Activated naive CD8-positive, alpha-beta T cell treated with anti-CD3 and anti-CD28 coated beads, Interleukin-2, amount 10 ng/mL, durations not matched to agents 7 days and 5 days (primary cell): ENCODE measurements around the gene ARHGEF10L. TPM values are rescaled to one million over a fixed set of nuclear protein-coding genes. Genes with fewer than 3 reads are reported as not detected.

Experiments
- ATAC-seq: fragments of 150-1000 bp; cut with Tn5 transposase; one replicate; pipeline ENCODE4 v1.10.0; 2021; ENCODE audit warnings: low read depth, moderate library complexity
- POLR2A ChIA-PET: fragments of 350-600 bp; sonication (Branson Sonifier 250); formaldehyde crosslinking; loops from one replicate; lab custom pipeline; 2021; ENCODE audit warnings: antibody characterized with exemption; lab: Charles Lee
- DNase-seq: peaks from one replicate; pipeline ENCODE4 v3.0.0; 2021
- H3K27ac Mint-ChIP-seq: one replicate; pipeline ENCODE4 v1.8.0; 2022; ENCODE audit warnings: mild to moderate bottlenecking, mixed read lengths
- H3K27me3 Mint-ChIP-seq: one replicate; pipeline ENCODE4 v1.8.0; 2022; ENCODE audit warnings: mild to moderate bottlenecking, moderate library complexity, mixed read lengths
- H3K36me3 Mint-ChIP-seq: one replicate; pipeline ENCODE4 v1.8.0; 2021; ENCODE audit warnings: mild to moderate bottlenecking, mixed read lengths
- H3K4me1 Mint-ChIP-seq: one replicate; pipeline ENCODE4 v1.8.0; 2021; ENCODE audit warnings: mixed read lengths
- H3K4me3 Mint-ChIP-seq: one replicate; pipeline ENCODE4 v1.8.0; 2022; ENCODE audit warnings: mild to moderate bottlenecking, moderate library complexity, mixed read lengths
- H3K9me3 Mint-ChIP-seq: one replicate; pipeline ENCODE4 v1.8.0; 2021; ENCODE audit warnings: mixed read lengths
- total RNA-seq, 2 experiments: library from RNA; stranded (reverse); gene quantifications; one replicate each; pipeline ENCODE4 v1.2.3, GENCODE V29; 2021

Gene ARHGEF10L
- total RNA-seq, 2 experiments from 2014 or later: 0.39 to 0.48 TPM

DNA sequence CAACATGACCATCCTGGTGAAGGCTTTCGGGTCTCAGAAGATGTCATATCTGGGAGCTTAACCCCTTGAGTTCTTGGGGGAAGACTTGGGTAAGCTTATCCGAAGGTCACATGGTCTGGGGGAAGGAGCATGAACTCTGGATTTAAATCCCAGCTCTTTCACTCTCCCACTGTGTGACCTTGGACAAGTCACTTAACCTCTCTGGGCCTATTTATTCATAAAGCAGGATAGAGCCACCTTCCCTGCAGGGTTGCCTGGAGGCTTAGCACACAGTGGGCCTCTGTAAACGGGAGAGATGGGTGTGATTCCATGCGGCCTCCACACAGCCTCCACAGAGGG lies 8.2 kb upstream of the ARHGEF10L start:
- POLR2A ChIA-PET: no interaction called here
- Mint-ChIP-seq H3K27ac (no peak overlapping the region), H3K4me1 (no peaks in the 10 kb centered on the region), H3K4me3 (no peak overlapping the region), H3K9me3 (no peaks in the 10 kb centered on the region), H3K36me3 (no peaks in the 10 kb centered on the region), H3K27me3 (peaks cover 3% of the 10 kb centered on the region)
- DNase-seq (no peak), ATAC-seq (no peak)

DNA sequence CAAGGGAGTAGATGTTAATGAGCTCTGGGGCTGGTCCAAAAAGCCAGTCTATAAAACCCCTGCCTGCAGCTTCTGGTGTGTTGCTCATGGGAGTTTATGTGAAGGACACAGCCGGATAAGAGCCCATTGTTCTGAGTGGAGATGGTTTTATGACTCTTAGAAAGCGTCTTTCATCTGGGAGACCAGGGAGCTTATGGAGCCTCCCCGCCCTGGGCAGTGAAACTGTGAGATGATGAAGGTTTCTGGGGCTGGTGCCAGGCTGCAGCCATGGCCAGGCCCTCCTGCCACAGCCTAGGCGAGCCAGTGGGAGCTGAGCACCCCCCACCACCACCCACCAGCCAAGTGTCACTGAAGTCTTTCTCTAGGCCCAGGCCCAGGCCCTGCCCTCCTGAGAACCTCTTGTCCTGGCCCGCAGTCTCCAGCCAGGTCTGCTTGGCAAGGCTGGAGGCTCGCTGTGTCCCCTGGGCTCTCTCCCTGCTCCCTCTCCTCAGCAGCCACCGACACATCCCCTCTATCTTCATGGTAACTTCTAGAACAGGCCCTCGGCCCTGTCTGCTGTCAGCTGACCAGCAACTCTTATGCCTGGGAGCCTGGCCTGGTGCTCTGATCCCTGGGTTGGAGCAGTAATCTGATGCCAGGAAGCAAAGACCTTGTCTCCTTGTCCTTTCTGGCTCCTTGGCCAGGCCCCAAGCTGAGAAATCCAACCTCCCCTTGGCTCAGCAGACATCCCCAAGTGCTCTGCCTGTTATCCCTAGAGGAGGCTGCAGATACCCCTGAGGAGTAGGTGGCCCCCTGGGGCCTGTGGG lies 7.6 kb upstream of the ARHGEF10L start:
- Mint-ChIP-seq H3K27ac (no peak overlapping the region), H3K4me1 (no peaks in the 10 kb centered on the region), H3K4me3 (no peak overlapping the region), H3K9me3 (no peaks in the 10 kb centered on the region), H3K27me3 (peaks cover 3% of the 10 kb centered on the region), H3K36me3 (no peaks in the 10 kb centered on the region)
- ATAC-seq (no peak), DNase-seq (no peak)
- POLR2A ChIA-PET: no interaction called here

GRCh38 chr1:17533201-17533600 lies 6.3 kb upstream of the ARHGEF10L start:
- peaks cover 12% of the 10 kb centered on the region for H3K27me3 Mint-ChIP-seq
- DNase-seq (no peak), ATAC-seq (no peak)
- no peaks in the 10 kb centered on the region for H3K36me3 Mint-ChIP-seq
- H3K4me1 Mint-ChIP-seq: no peaks in the 10 kb centered on the region
- H3K9me3 Mint-ChIP-seq: no peaks in the 10 kb centered on the region
- no peak overlapping the region for H3K27ac Mint-ChIP-seq
- POLR2A ChIA-PET: no interaction called here
- no peak overlapping the region for H3K4me3 Mint-ChIP-seq

- H3K9me3 Mint-ChIP-seq: no peaks in the 10 kb centered on the region
- peaks cover 3% of the 10 kb centered on the region for H3K4me1 Mint-ChIP-seq
- no peak overlapping the region for H3K27ac Mint-ChIP-seq
- no peak for DNase-seq
- no peaks in the 10 kb centered on the region for H3K36me3 Mint-ChIP-seq
- H3K4me3 Mint-ChIP-seq: no peak overlapping the region
- H3K27me3 Mint-ChIP-seq: peaks cover 24% of the 10 kb centered on the region
- POLR2A ChIA-PET: no interaction called here
- no peak for ATAC-seq
Observed at GRCh38 chr1:17535300-17535936, 4.1 kb upstream of the ARHGEF10L start.

DNA sequence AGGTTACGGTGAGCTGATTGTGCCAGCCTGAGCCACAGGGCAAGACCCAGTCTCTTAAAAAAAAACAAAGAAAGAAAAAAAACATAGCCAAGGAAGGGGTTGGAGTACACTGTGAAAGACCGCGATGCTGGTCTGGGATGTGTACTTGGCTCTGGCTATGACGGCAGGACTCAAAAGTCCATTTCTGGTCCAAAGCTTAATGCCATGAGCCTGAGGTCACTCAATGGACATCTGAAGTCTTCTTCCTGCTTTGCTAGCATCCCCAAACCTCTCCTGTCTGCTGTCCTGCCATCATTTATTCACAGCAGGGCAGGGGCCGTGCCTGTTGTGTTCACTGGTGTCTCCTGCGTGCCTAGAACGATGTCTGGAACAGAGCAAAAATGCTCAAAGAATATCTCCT lies 1.5 kb upstream of the ARHGEF10L start:
- Mint-ChIP-seq H3K4me1 (peaks cover 8% of the 10 kb centered on the region), H3K36me3 (no peaks in the 10 kb centered on the region), H3K9me3 (no peaks in the 10 kb centered on the region), H3K27me3 (peaks cover 43% of the 10 kb centered on the region), H3K4me3 (no peak overlapping the region), H3K27ac (no peak overlapping the region)
- POLR2A ChIA-PET: no interaction called here
- no peak for ATAC-seq
- DNase-seq: no peak

DNA sequence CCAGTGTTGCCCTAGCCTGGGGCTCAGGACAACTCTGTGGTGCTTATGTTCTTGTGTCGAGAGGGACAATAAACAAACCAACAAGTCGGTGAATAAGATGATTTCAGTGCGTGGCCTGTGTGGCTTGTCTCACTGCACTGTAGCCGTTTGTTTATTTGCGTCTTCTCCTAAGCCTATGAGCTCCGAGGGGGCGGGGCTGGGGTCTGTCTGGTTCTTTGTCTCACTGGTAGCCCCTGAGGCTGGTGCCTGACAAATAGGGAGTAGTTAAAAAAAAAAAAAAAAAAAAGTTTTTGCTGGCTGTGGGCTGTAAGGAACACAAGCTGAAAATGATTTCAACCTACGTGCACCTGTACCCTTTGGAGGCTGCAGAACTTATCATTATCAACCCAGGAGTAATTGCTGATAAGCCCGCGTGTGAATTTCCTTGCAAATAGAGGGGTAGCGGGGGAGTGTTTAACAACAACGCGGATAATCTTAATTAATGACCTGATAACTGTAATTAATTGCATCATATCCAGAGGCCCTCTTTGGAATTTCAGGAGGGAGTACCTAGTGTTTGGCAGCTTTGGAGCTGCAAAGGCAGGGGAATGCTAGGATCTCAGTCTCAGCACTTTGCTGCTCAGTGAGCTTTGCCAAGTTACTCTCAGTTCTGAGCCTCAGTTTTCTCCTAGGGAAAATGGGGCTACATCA lies 925 bp upstream of the ARHGEF10L start:
- Mint-ChIP-seq H3K4me3 (no peak overlapping the region), H3K27me3 (peaks cover 44% of the 10 kb centered on the region)

GRCh38 chr1:17539118-17539476 lies 401 bp upstream of the ARHGEF10L start:
- Mint-ChIP-seq H3K9me3 (no peaks in the 10 kb centered on the region), H3K27me3 (peaks cover 44% of the 10 kb centered on the region), H3K27ac (no peak overlapping the region), H3K4me1 (peaks cover 8% of the 10 kb centered on the region), H3K4me3 (peak overlapping the region; percentile 56), H3K36me3 (no peaks in the 10 kb centered on the region)
- ATAC-seq: no peak
- POLR2A ChIA-PET: interaction anchor here (0.6 kb wide), 1 partner anchor 71 kb away, joined by 3 read pairs; no protein-coding TSS in a partner anchor
- DNase-seq: no peak

More for the DNA sequence above, 925 bp upstream of the ARHGEF10L start:
- DNase-seq: no peak
- Mint-ChIP-seq H3K9me3 (no peaks in the 10 kb centered on the region), H3K4me1 (peaks cover 8% of the 10 kb centered on the region), H3K27ac (no peak overlapping the region), H3K36me3 (no peaks in the 10 kb centered on the region)
- ATAC-seq: no peak
- POLR2A ChIA-PET: no interaction called here

- no peaks in the 10 kb centered on the region for H3K36me3 Mint-ChIP-seq
- peaks cover 46% of the 10 kb centered on the region for H3K27me3 Mint-ChIP-seq
- H3K27ac Mint-ChIP-seq: no peak overlapping the region
- POLR2A ChIA-PET: no interaction called here
- peak overlapping the region; percentile 28 for H3K4me3 Mint-ChIP-seq
- ATAC-seq (no peak), DNase-seq (no peak)
- H3K4me1 Mint-ChIP-seq: peaks cover 8% of the 10 kb centered on the region
- H3K9me3 Mint-ChIP-seq: no peaks in the 10 kb centered on the region
Observed at GRCh38 chr1:17540255-17541001, 930 bp downstream of the ARHGEF10L start.

DNA sequence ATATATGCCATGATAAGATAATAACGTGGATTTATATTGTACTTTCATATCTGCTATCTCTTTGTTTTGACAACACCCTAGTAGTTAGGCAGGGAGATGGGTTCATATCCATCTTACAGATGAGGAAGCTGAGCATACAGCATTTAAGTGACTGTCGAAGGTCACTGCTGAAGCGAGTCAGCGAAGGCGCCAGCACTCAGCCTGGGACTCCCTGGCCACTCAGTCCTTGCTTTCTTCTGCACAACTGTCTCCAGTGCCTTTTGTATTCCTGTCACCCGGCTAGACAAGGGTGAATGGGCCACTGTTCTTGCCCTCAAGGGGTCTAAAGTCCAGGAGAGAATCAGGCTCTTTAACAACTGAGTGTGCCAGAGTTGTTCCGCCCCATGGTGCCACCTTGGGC lies 3.1 kb downstream of the ARHGEF10L start:
- H3K9me3 Mint-ChIP-seq: no peaks in the 10 kb centered on the region
- H3K27ac Mint-ChIP-seq: no peak overlapping the region
- no peaks in the 10 kb centered on the region for H3K36me3 Mint-ChIP-seq
- POLR2A ChIA-PET: no interaction called here
- DNase-seq: no peak
- peaks cover 8% of the 10 kb centered on the region for H3K4me1 Mint-ChIP-seq
- no peak overlapping the region for H3K4me3 Mint-ChIP-seq
- H3K27me3 Mint-ChIP-seq: peaks cover 42% of the 10 kb centered on the region
- ATAC-seq: no peak

- Mint-ChIP-seq H3K27ac (no peak overlapping the region), H3K9me3 (no peaks in the 10 kb centered on the region), H3K4me1 (peaks cover 6% of the 10 kb centered on the region), H3K36me3 (no peaks in the 10 kb centered on the region), H3K27me3 (peaks cover 38% of the 10 kb centered on the region), H3K4me3 (no peak overlapping the region)
- POLR2A ChIA-PET: no interaction called here
- ATAC-seq (no peak), DNase-seq (no peak)
Observed at GRCh38 chr1:17544776-17545350, 5.4 kb downstream of the ARHGEF10L start.

GRCh38 chr1:17545356-17545755 lies 5.9 kb downstream of the ARHGEF10L start:
- no peak for ATAC-seq
- POLR2A ChIA-PET: no interaction called here
- H3K9me3 Mint-ChIP-seq: no peaks in the 10 kb centered on the region

GRCh38 chr1:17546946-17547670 lies 7.6 kb downstream of the ARHGEF10L start:
- Mint-ChIP-seq H3K36me3 (no peaks in the 10 kb centered on the region), H3K27ac (no peak overlapping the region), H3K9me3 (no peaks in the 10 kb centered on the region), H3K4me1 (no peaks in the 10 kb centered on the region), H3K27me3 (peaks cover 20% of the 10 kb centered on the region), H3K4me3 (no peak overlapping the region)
- ATAC-seq (no peak), DNase-seq (no peak)
- POLR2A ChIA-PET: no interaction called here

More at GRCh38 chr1:17545356-17545755, 5.9 kb downstream of the ARHGEF10L start:
- DNase-seq: no peak
- H3K4me3 Mint-ChIP-seq: no peak overlapping the region
- H3K36me3 Mint-ChIP-seq: no peaks in the 10 kb centered on the region
- H3K27ac Mint-ChIP-seq: no peak overlapping the region
- peaks cover 34% of the 10 kb centered on the region for H3K27me3 Mint-ChIP-seq
- peaks cover 5% of the 10 kb centered on the region for H3K4me1 Mint-ChIP-seq
